Endothelial cell of umbilical vein (primary cell): ENCODE results near the gene TEP1. TPM values are rescaled to one million over a fixed set of nuclear protein-coding genes. Genes with fewer than 3 reads are reported as not detected.

ENCODE experiments used
- BruUV-seq: library from RNA; stranded (reverse); fragments of 400-500 nt; replicated peaks from 2 replicates; lab custom pipeline; 2021; lab: Mats Ljungman, UMichigan
- CTCF ChIA-PET: fragments of 300-600, 350-600 bp; sonication (Branson Sonifier 250); formaldehyde crosslinking; loops from one replicate; lab custom pipeline; 2021; ENCODE audit warnings: antibody characterized with exemption, inconsistent platforms; lab: Charles Lee
- POLR2A ChIA-PET: fragments of 300-600, 350-600 bp; sonication (Branson Sonifier 250); formaldehyde crosslinking; loops from one replicate; lab custom pipeline; 2021; ENCODE audit warnings: antibody characterized with exemption, inconsistent platforms; lab: Charles Lee
- DNase-seq: peaks from one replicate; pipeline ENCODE4 v3.0.0-alpha.2; 2011; ENCODE audit warnings: low read depth, low spot score
- FAIRE-seq: peaks from 2 replicates; lab custom pipeline; 2011; peaks lifted over from hg19 to GRCh38; lab: Jason Lieb, UNC
- H2AFZ ChIP-seq: 2 replicates; pipeline ENCODE4 v1.6.0; 2012; ENCODE audit warnings: low read depth, low read length, control low read depth, inconsistent platforms
- H3K27ac ChIP-seq: 2 replicates; pipeline ENCODE4 v1.5.1; 2011; ENCODE audit warnings: low read depth, mild to moderate bottlenecking, control low read depth, low read length, moderate library complexity; ENCODE audit not compliant: insufficient read depth
- H3K27me3 ChIP-seq, 2 experiments: 2 replicates each; pipeline versions ENCODE4 v1.6.0 to v1.6.1; 2011; ENCODE audit warnings: low read length in 2 of 2, mixed read lengths in 1 of 2; ENCODE audit not compliant: control insufficient read depth in 2 of 2, insufficient read depth in 2 of 2
- H3K36me3 ChIP-seq, 2 experiments: 2 replicates in 1 of 2; 3 replicates in 1 of 2; pipeline ENCODE4 v1.5.1; 2011; ENCODE audit warnings: low read length in 2 of 2, mild to moderate bottlenecking in 1 of 2, moderate library complexity in 1 of 2; ENCODE audit not compliant: control insufficient read depth in 2 of 2, insufficient read depth in 2 of 2; ENCODE audit errors: extremely low read depth in 1 of 2
- H3K4me1 ChIP-seq: 3 replicates; pipeline ENCODE4 v1.5.1; 2011; ENCODE audit warnings: mild to moderate bottlenecking, low read length; ENCODE audit not compliant: control insufficient read depth, insufficient read depth; ENCODE audit errors: extremely low read depth
- H3K4me2 ChIP-seq: 2 replicates; pipeline ENCODE4 v1.6.1; 2011; ENCODE audit warnings: low read length, control low read depth, mixed read lengths; ENCODE audit not compliant: insufficient read depth
- H3K4me3 ChIP-seq, 3 experiments: fragments of 200-600 bp in 1 of 3; sonication (generic), shearing (Covaris generic) in 1 of 3; replicated peaks in 1 of 3; 2 replicates each; pipeline ENCODE4 v1.5.1; 2011 to 2016; ENCODE audit warnings: control low read depth in 3 of 3, low read length in 3 of 3, mild to moderate bottlenecking in 2 of 3, inconsistent platforms in 1 of 3, low read depth in 1 of 3, moderate library complexity in 1 of 3; ENCODE audit not compliant: insufficient read depth in 1 of 3
- H3K79me2 ChIP-seq: 2 replicates; pipeline ENCODE4 v1.6.0; 2012; ENCODE audit warnings: low read length, inconsistent platforms; ENCODE audit not compliant: control insufficient read depth, insufficient read depth
- H3K9ac ChIP-seq: replicated peaks from 2 replicates; pipeline ENCODE3; 2011; ENCODE audit warnings: low read length, control low read depth; ENCODE audit not compliant: insufficient read depth; ENCODE audit errors: extremely low read depth
- H3K9me1 ChIP-seq: replicated peaks from 3 replicates; pipeline ENCODE4 v1.6.0; 2011; ENCODE audit warnings: mild to moderate bottlenecking, low read length; ENCODE audit not compliant: control insufficient read depth, insufficient read depth; ENCODE audit errors: extremely low read depth
- H3K9me3 ChIP-seq: replicated peaks from 2 replicates; pipeline ENCODE4 v1.5.1; 2012; ENCODE audit warnings: low read length, inconsistent platforms; ENCODE audit not compliant: control insufficient read depth, insufficient read depth
- H4K20me1 ChIP-seq: replicated peaks from 2 replicates; pipeline ENCODE3; 2011; ENCODE audit warnings: mild to moderate bottlenecking, low read length; ENCODE audit not compliant: control insufficient read depth, insufficient read depth; ENCODE audit errors: extremely low read depth
- CTCF ChIP-seq, 2 donors: IDR thresholded peaks; 1 replicate in 1 of 2; 2 replicates in 1 of 2; pipeline ENCODE4 v1.5.1; 2011; ENCODE audit warnings: low read length in 2 of 2, mild to moderate bottlenecking in 2 of 2, moderate library complexity in 2 of 2, control low read depth in 1 of 2, inconsistent platforms in 1 of 2, low read depth in 1 of 2; ENCODE audit not compliant: insufficient read depth in 1 of 2; ENCODE audit errors: extremely low read depth in 1 of 2
- EZH2 ChIP-seq: IDR thresholded peaks from 2 replicates; pipeline ENCODE4 v1.6.1; 2012; ENCODE audit warnings: borderline replicate concordance, low read depth, mild to moderate bottlenecking, moderate library complexity, low read length, inconsistent platforms; ENCODE audit not compliant: severe bottlenecking
- FOS ChIP-seq: IDR thresholded peaks from 2 replicates; pipeline ENCODE4 v1.6.1; 2011; ENCODE audit warnings: mild to moderate bottlenecking, low read length, moderate library complexity, borderline replicate concordance; ENCODE audit not compliant: insufficient read depth
- GATA2 ChIP-seq: IDR thresholded peaks from 2 replicates; pipeline ENCODE4 v1.7.0; 2011; ENCODE audit warnings: low read depth, mild to moderate bottlenecking, moderate library complexity, mixed read lengths, low read length; ENCODE audit not compliant: insufficient read length, insufficient read depth
- JUN ChIP-seq: IDR thresholded peaks from 2 replicates; pipeline ENCODE4 v1.6.1; 2011; ENCODE audit warnings: borderline replicate concordance, low read depth; ENCODE audit not compliant: insufficient read length, insufficient read depth
- MAX ChIP-seq: IDR thresholded peaks from 2 replicates; pipeline ENCODE4 v1.6.1; 2011; ENCODE audit not compliant: insufficient read depth, insufficient read length
- MYC ChIP-seq: IDR thresholded peaks from one replicate; pipeline ENCODE4 v1.6.1; 2011; ENCODE audit warnings: mild to moderate bottlenecking, low read depth, low read length
- POLR2A ChIP-seq: IDR thresholded peaks from 2 replicates; pipeline ENCODE4 v1.6.1; 2012; ENCODE audit warnings: low read depth, mild to moderate bottlenecking, control low read depth, low read length
- POLR2AphosphoS5 ChIP-seq: IDR thresholded peaks from 2 replicates; pipeline ENCODE4 v1.6.1; 2012; ENCODE audit warnings: low read depth, mild to moderate bottlenecking, control low read depth, low read length, moderate library complexity; ENCODE audit not compliant: insufficient read depth
- dilution Hi-C: fragments of 300-500 bp; cut with MboI; formaldehyde crosslinking; loops from one replicate; pipeline ENCODE4 v1.15.0; 2019; ENCODE audit warnings: low sequenced_read_pairs; ENCODE audit not compliant: extremely low pct_ligation_motif_present
- intact Hi-C: fragments of 100-400 bp; cut with micrococcal nuclease; formaldehyde crosslinking; loops from one replicate; pipeline ENCODE4 v1.10.0; 2022
- polyA plus RNA-seq, 4 experiments: library from polyadenylated mRNA; depleted of rRNA in 3 of 4; stranded (reverse) in 3 of 4; unstranded in 1 of 4; fragments of >200 nt; gene quantifications; 2 replicates each; pipeline versions ENCODE4 v1.2.1 to v1.2.3, GENCODE V29; 2011 to 2012; ENCODE audit warnings: missing spikeins in 1 of 4
- total RNA-seq: library from RNA; stranded (reverse); gene quantifications from 2 replicates; pipeline ENCODE4 v1.2.3, GENCODE V29; 2021

The TEP1 gene
- total and polyA plus RNA-seq, 2 donors (not counting 3 experiments of a cell fraction or from before 2014, with no cell fraction given): 19.6 to 44.6 TPM

GRCh38 chr14:20460458-20461224 is 47.3 kb upstream of the TEP1 start:
- no TSS peak for BruUV-seq
- Histone ChIP-seq H3K9ac (peak overlapping the region; percentile 76), H3K4me2 (peak overlapping the region; percentile 83), H3K4me3 (peak overlapping the region; percentile 43 to 78 (median 66)), H3K36me3 (peaks cover 11 to 18% of the 10 kb centered on the region in 2 experiments), H3K4me1 (peaks cover 24% of the 10 kb centered on the region), H4K20me1 (no peaks in the 10 kb centered on the region), H2AFZ (peak overlapping the region; percentile 19), H3K9me3 (no peaks in the 10 kb centered on the region), H3K27me3 (peaks cover 2 to 8% of the 10 kb centered on the region in 2 experiments), H3K79me2 (peaks cover 29% of the 10 kb centered on the region), H3K9me1 (no peaks in the 10 kb centered on the region), H3K27ac (peak overlapping the region; percentile 14)
- intact Hi-C loops (loop anchor here (1.0 kb wide), 3 partner anchors 9 to 224 kb away; partner anchors contain the start of genes PNP and RNASE4), dilution Hi-C loops (no loop called here)
- TF ChIP-seq GATA2 (no peak), JUN (no peak), EZH2 (no peak), MYC (no peak), POLR2AphosphoS5 (no peak), POLR2A (no peak), MAX (no peak), FOS (no peak), CTCF (IDR thresholded peaks at IDR 0.05; ENCODE audit: extremely low read depth in 1 of 2, insufficient read depth in 1 of 2, low read depth in 1 of 2, low read length in 2 of 2) (no peak)
- DNase-seq: peak; percentile 11
- ChIA-PET POLR2A (interaction anchor here (0.9 to 2.4 kb wide), 4 partner anchors 9 to 118 kb away, joined by 3 to 36 read pairs (median 18); partner anchors contain the start of genes PARP2 and PNP), CTCF (interaction anchor here (0.8 to 1.5 kb wide), 8 partner anchors 12 to 146 kb away, joined by 3 to 16 read pairs (median 4); partner anchors contain the start of gene PARP2)
- FAIRE-seq: no peak
